BE2C (cell line): Measurements from ENCODE around the gene XRN2.
A peak's percentile ranks its signal among the peaks of the same experiment; 100 is the strongest.

Experiments
- DNase-seq: peaks from one replicate; pipeline ENCODE4 v3.0.0-alpha.2; 2020
- H3K27me3 ChIP-seq: fragments of 250-450 bp; sonication (Bioruptor Pico); 2 replicates; pipeline ENCODE4 v1.5.1; 2020; ENCODE audit warnings: mild to moderate bottlenecking
- H3K36me3 ChIP-seq: fragments of 250-450 bp; sonication (Bioruptor Pico); 2 replicates; pipeline ENCODE4 v1.5.1; 2020; ENCODE audit warnings: mild to moderate bottlenecking
- H3K4me1 ChIP-seq: fragments of 250-450 bp; sonication (Bioruptor Pico); 2 replicates; pipeline ENCODE4 v1.5.1; 2020
- H3K4me3 ChIP-seq: 2 replicates; pipeline ENCODE4 v1.5.1; 2011; ENCODE audit warnings: low read depth, low read length
- H3K9me3 ChIP-seq: fragments of 250-450 bp; sonication (Bioruptor Pico); 2 replicates; pipeline ENCODE4 v1.5.1; 2020
- TF ChIP-seq, protein P1 (sequence below): IDR thresholded peaks from 2 replicates; pipeline ENCODE4 v1.5.1; 2012; ENCODE audit warnings: mild to moderate bottlenecking, low read depth, low read length

The XRN2 gene

DNA sequence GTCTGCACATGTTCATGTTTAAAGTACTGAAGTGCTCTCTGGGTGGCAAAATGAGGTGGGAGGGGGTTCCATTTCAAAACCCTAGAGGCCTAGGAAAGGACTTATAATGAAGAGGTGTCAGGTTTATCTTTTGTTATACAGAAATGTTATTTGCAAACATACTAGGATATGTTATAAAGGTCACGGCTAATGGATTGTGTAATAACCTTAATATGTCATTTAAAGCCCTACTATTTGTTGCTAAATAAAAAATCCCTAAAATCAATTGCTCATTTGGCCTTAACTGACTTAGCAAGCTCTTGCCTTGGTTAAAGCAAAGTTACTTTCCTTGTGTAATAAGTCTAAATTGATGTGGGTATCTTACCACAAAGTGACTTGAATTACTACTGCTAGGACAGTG is 85.4 kb downstream of the XRN2 start:
- H3K9me3 ChIP-seq = no peaks in the 10 kb centered on the region
- no peak for DNase-seq
- peaks cover 33% of the 10 kb centered on the region for H3K36me3 ChIP-seq
- TF ChIP-seq, protein P1, sequence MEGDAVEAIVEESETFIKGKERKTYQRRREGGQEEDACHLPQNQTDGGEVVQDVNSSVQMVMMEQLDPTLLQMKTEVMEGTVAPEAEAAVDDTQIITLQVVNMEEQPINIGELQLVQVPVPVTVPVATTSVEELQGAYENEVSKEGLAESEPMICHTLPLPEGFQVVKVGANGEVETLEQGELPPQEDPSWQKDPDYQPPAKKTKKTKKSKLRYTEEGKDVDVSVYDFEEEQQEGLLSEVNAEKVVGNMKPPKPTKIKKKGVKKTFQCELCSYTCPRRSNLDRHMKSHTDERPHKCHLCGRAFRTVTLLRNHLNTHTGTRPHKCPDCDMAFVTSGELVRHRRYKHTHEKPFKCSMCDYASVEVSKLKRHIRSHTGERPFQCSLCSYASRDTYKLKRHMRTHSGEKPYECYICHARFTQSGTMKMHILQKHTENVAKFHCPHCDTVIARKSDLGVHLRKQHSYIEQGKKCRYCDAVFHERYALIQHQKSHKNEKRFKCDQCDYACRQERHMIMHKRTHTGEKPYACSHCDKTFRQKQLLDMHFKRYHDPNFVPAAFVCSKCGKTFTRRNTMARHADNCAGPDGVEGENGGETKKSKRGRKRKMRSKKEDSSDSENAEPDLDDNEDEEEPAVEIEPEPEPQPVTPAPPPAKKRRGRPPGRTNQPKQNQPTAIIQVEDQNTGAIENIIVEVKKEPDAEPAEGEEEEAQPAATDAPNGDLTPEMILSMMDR = no peak
- no peaks in the 10 kb centered on the region for H3K4me1 ChIP-seq
- no peak overlapping the region for H3K4me3 ChIP-seq
- peaks cover 26% of the 10 kb centered on the region for H3K27me3 ChIP-seq

DNA sequence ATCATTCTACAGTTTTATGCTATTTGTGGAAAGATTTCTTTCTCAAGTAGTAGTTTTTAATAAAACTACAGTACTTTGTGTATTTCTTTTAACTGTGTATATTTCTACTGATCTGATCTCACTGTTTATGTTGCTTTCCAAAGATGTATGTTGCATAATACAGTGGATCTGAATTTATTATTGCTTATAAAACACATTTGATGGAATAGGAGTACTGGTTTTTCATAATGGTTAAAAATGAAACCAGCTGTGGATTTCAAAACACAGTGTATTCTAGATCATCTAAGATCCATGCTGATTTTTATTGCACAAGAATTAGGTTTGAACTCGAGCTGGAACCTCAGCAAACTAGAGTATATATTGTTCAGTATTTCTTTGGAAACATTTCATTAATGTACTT is 86.2 kb downstream of the XRN2 start:
- Histone ChIP-seq H3K36me3 (peaks cover 25% of the 10 kb centered on the region), H3K4me1 (no peaks in the 10 kb centered on the region), H3K9me3 (no peaks in the 10 kb centered on the region), H3K27me3 (peaks cover 34% of the 10 kb centered on the region), H3K4me3 (no peak overlapping the region)
- TF ChIP-seq, protein P1 = no peak
- no peak for DNase-seq

DNA sequence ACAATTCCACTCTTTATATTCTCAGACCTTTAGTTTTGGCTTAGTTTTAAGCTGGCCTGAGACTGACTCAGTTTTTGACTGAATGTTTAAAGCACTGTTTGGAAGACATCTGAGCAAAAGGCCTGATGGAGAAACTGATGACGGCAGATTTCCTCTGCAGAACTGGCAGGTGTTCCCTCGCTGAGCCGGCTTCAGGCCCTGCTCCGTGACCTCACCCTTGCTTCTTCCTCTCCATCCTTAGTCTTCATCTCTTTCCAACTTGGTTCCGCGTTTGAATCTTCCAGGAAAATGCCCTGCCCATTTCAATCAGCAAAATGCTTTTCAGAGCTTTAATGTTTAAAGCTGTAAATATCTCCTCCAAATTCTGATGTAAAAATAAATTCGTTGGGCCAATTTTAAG is 87.6 kb downstream of the XRN2 start:
- TF ChIP-seq, protein P1 = no peak
- H3K4me3 ChIP-seq = no peak overlapping the region

DNA sequence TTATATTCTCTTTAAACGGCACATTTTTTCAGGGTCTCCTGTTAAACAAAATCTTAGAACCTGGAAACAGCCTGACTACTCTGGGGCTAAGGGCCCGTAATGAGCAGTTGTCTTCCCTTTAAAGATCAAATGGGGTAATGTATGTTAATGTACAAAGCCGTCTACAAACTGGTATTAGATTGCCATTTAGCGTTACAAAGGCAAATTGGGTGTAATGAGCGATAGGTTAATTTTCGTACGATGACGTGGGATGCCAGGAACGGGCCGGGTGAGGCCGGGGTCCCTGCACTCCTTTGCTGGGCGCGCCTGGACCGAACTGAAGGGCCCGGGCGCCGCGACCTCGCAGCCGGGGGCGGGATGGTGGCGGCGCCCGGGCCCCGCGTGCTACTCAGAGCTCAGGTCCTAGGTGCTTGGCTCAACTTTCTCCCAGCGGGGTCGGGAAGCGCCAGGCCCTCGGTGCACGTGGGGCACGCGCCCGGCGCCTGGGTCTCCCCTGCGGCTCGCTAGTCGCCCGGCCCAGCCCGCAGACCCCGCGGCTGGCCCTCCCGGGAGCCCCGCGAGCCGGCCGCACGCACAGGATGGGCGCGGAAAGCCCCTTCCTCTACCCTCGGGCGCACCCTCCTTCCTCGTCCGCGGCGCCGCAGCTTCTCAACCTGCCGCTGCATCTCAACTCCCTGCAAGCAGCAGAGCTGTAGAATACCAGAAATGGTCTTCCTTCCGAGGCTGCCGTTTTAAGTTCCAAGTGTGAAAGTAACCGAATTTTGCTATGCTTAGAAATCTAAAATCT is 88.2 kb downstream of the XRN2 start:
- TF ChIP-seq, protein P1 = no peak
- Histone ChIP-seq H3K36me3 (peaks cover 14% of the 10 kb centered on the region), H3K4me1 (no peaks in the 10 kb centered on the region), H3K4me3 (no peak overlapping the region), H3K9me3 (peaks cover 4% of the 10 kb centered on the region; the same call in 1 of the 2 replicates), H3K27me3 (peaks cover 54% of the 10 kb centered on the region)
- peak; percentile 12 for DNase-seq

More for the DNA sequence above, 87.6 kb downstream of the XRN2 start:
- no peaks in the 10 kb centered on the region for H3K9me3 ChIP-seq
- H3K27me3 ChIP-seq = peaks cover 48% of the 10 kb centered on the region
- peaks cover 19% of the 10 kb centered on the region for H3K36me3 ChIP-seq
- no peak for DNase-seq
- no peaks in the 10 kb centered on the region for H3K4me1 ChIP-seq

DNA sequence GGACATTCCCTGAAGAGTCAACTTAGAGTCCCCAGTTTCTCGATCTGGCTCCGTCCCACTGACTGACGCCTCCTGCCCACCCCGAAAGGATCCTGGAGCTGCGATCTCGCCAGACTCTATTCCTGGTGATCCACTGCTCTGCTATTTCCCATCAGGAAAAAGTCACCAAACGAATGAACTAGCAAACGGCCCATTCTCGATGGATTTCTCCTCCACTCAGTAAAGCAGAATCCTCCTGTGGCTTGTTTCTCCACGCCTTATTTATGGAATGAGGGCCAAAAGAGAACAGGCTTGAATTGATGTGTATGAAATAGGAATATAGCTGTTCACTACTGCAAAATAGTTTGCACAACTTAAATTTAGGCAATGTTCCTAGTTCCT is 88.8 kb downstream of the XRN2 start:
- TF ChIP-seq, protein P1 = no peak
- Histone ChIP-seq H3K9me3 (peaks cover 5% of the 10 kb centered on the region; the same call in 1 of the 2 replicates), H3K36me3 (peaks cover 9% of the 10 kb centered on the region), H3K4me1 (no peaks in the 10 kb centered on the region), H3K4me3 (no peak overlapping the region), H3K27me3 (peaks cover 60% of the 10 kb centered on the region)
- DNase-seq = no peak

DNA sequence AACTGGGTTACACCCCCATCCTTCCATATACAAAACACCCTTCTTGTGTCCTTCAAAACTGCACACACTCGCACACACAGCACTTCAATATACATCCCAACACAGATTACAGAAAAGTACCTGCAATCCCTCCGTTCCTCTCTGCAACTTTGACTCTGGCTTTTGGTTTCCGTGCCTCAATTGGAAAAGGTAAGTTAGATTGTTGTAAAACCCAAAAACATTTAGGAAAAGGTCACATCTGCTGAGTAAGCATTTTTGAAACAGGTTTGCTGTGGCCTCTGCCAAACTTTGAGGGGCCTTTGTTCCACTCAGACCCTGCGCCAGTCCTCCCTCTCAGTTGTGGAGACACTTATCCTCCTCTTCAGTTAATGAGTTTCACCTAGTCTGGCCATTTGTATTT is 90.0 kb downstream of the XRN2 start:
- Histone ChIP-seq H3K9me3 (peaks cover 5% of the 10 kb centered on the region; the same call in 1 of the 2 replicates), H3K27me3 (peaks cover 72% of the 10 kb centered on the region), H3K4me3 (no peak overlapping the region), H3K4me1 (no peaks in the 10 kb centered on the region), H3K36me3 (peaks cover 6% of the 10 kb centered on the region; the same call in 1 of the 2 replicates)
- DNase-seq = no peak
- TF ChIP-seq, protein P1 = no peak
